K562 (cell line): ENCODE data around the gene POMGNT1. TPM values are rescaled to one million over a fixed set of nuclear protein-coding genes. Genes with fewer than 3 reads are reported as not detected.
A peak's percentile ranks its signal among the peaks of the same experiment; 100 is the strongest.

Experiments
- E2F1 ChIP-seq: sonication (generic); formaldehyde crosslinking; IDR thresholded peaks from 2 replicates; pipeline ENCODE4 v1.8.1; 2023; ENCODE audit warnings: mild to moderate bottlenecking, missing genetic modification reagents, moderate library complexity
- ESRRB ChIP-seq: fragments of 250-450 bp; sonication (Bioruptor Pico); IDR thresholded peaks from 2 replicates; pipeline ENCODE4 v1.5.0; 2020; ENCODE audit warnings: mild to moderate bottlenecking, moderate library complexity, borderline replicate concordance
- ETV1 ChIP-seq: fragments of 450-650 bp; conservative IDR thresholded peaks from 2 replicates; pipeline ENCODE4 v1.6.1; 2016; ENCODE audit warnings: missing genetic modification characterization, control low read depth, low read depth, missing compliant biosample characterization
- HMG20B ChIP-seq: fragments of 250-450 bp; sonication (Bioruptor Pico); IDR thresholded peaks from 2 replicates; pipeline ENCODE4 v1.5.0; 2021; ENCODE audit warnings: mild to moderate bottlenecking
- LEF1 ChIP-seq: fragments of 450-650 bp; IDR thresholded peaks from 2 replicates; pipeline ENCODE4 v1.6.1; 2016; ENCODE audit warnings: mild to moderate bottlenecking
- NR2F6 ChIP-seq: fragments of 450-650 bp; formaldehyde crosslinking; IDR thresholded peaks from 2 replicates; pipeline ENCODE4 v1.4.0; 2020; ENCODE audit warnings: mild to moderate bottlenecking
- PBX2 ChIP-seq, 2 experiments: IDR thresholded peaks in 1 of 2; conservative IDR thresholded peaks in 1 of 2; 2 replicates each; pipeline ENCODE4 v1.6.1; 2016; ENCODE audit warnings: low read depth in 2 of 2, mild to moderate bottlenecking in 1 of 2, missing compliant biosample characterization in 1 of 2, missing genetic modification characterization in 1 of 2, moderate library complexity in 1 of 2
- PHTF2 ChIP-seq: fragments of 250-450 bp; sonication (Bioruptor Pico); IDR thresholded peaks from 2 replicates; pipeline ENCODE4 v1.5.0; 2021; ENCODE audit warnings: mild to moderate bottlenecking
- SAP30 ChIP-seq: fragments of 200-600 bp; sonication (generic); IDR thresholded peaks from 2 replicates; pipeline ENCODE4 v1.6.1; 2012; ENCODE audit warnings: borderline replicate concordance, low read depth, mild to moderate bottlenecking, moderate library complexity, low read length, control low read depth, inconsistent platforms; ENCODE audit not compliant: insufficient read depth, poor library complexity, severe bottlenecking
- TGIF2 ChIP-seq: sonication (generic); formaldehyde crosslinking; IDR thresholded peaks from 2 replicates; pipeline ENCODE4 v1.8.1; 2022; ENCODE audit warnings: mild to moderate bottlenecking, missing genetic modification reagents, moderate library complexity
- ZFP91 ChIP-seq: sonication (generic); formaldehyde crosslinking; IDR thresholded peaks from 2 replicates; pipeline ENCODE4 v1.8.0; 2022; ENCODE audit warnings: mild to moderate bottlenecking, missing genetic modification reagents
- ZNF121 ChIP-seq: sonication (generic); formaldehyde crosslinking; conservative IDR thresholded peaks from 2 replicates; pipeline ENCODE4 v1.8.0; 2022; ENCODE audit warnings: missing genetic modification reagents
- ZNF408 ChIP-seq: fragments of 250-450 bp; sonication (Bioruptor Pico); IDR thresholded peaks from 2 replicates; pipeline ENCODE4 v1.4.0; 2020; ENCODE audit warnings: low read depth, mild to moderate bottlenecking, moderate library complexity
- ZNF586 ChIP-seq: fragments of 450-650 bp; formaldehyde crosslinking; conservative IDR thresholded peaks from 2 replicates; pipeline ENCODE4 v1.4.0; 2020; ENCODE audit warnings: mild to moderate bottlenecking, moderate library complexity
- polyA plus RNA-seq, 8 experiments: library from polyadenylated mRNA; depleted of rRNA in 4 of 8; stranded (reverse) in 5 of 8; unstranded in 3 of 8; fragments of >200 nt; fragmentation: Nextera tagmentation in 2 of 8; fragmentation: Illumina TruSeq in 1 of 8; extraction: Ambion mirVana in 2 of 8; extraction: Trizol in 1 of 8; gene quantifications; 2 replicates each; pipeline versions ENCODE4 v1.2.1 to v1.2.3, GENCODE V29; 2011 to 2014; ENCODE audit warnings: inconsistent platforms in 1 of 8, missing spikeins in 1 of 8
- total RNA-seq, 7 experiments: library from RNA; depleted of rRNA in 6 of 7; stranded (reverse); fragments of >200 nt in 6 of 7; fragmentation: Illumina TruSeq in 2 of 7; extraction: Trizol in 2 of 7; gene quantifications; 2 replicates each; pipeline versions ENCODE4 v1.2.1 to v1.2.3, GENCODE V29; 2011 to 2021; ENCODE audit warnings: low replicate concordance in 1 of 7
- TF ChIP-seq, protein P1 (sequence below): fragments of 250-450 bp; sonication (Bioruptor Pico); IDR thresholded peaks from 2 replicates; pipeline ENCODE4 v1.8.0; 2021; ENCODE audit warnings: moderate library complexity, mild to moderate bottlenecking, inconsistent platforms
- TF ChIP-seq, protein P2 (sequence below): fragments of 250-450 bp; sonication (Bioruptor Pico); IDR thresholded peaks from 2 replicates; pipeline ENCODE4 v1.4.0; 2020; ENCODE audit warnings: mild to moderate bottlenecking, moderate library complexity

The POMGNT1 gene
- total and polyA plus RNA-seq, 9 of the 15 experiments (the other 6 are each of a cell fraction or from before 2014, with no cell fraction given), result 14.1 to 58.9 (median 37.8) TPM

- TF ChIP-seq ETV1 (tag), result peak; percentile 59
- no peak for TF ChIP-seq ESRRB
- TF ChIP-seq, protein P1, sequence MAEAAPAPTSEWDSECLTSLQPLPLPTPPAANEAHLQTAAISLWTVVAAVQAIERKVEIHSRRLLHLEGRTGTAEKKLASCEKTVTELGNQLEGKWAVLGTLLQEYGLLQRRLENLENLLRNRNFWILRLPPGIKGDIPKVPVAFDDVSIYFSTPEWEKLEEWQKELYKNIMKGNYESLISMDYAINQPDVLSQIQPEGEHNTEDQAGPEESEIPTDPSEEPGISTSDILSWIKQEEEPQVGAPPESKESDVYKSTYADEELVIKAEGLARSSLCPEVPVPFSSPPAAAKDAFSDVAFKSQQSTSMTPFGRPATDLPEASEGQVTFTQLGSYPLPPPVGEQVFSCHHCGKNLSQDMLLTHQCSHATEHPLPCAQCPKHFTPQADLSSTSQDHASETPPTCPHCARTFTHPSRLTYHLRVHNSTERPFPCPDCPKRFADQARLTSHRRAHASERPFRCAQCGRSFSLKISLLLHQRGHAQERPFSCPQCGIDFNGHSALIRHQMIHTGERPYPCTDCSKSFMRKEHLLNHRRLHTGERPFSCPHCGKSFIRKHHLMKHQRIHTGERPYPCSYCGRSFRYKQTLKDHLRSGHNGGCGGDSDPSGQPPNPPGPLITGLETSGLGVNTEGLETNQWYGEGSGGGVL, result no peak
- TF ChIP-seq ZFP91, result no peak
- TF ChIP-seq NR2F6 (CRISPR knock-in tag), result no peak
- no peak for TF ChIP-seq ZNF408 (CRISPR knock-in tag)
- no peak for TF ChIP-seq TGIF2
- TF ChIP-seq LEF1, result no peak
- no peak for TF ChIP-seq ZNF586
- TF ChIP-seq, protein P2, sequence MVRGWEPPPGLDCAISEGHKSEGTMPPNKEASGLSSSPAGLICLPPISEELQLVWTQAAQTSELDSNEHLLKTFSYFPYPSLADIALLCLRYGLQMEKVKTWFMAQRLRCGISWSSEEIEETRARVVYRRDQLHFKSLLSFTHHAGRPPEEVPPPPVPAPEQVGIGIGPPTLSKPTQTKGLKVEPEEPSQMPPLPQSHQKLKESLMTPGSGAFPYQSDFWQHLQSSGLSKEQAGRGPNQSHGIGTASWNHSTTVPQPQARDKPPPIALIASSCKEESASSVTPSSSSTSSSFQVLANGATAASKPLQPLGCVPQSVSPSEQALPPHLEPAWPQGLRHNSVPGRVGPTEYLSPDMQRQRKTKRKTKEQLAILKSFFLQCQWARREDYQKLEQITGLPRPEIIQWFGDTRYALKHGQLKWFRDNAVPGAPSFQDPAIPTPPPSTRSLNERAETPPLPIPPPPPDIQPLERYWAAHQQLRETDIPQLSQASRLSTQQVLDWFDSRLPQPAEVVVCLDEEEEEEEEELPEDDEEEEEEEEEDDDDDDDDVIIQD (CRISPR knock-in tag), result no peak
- no peak for TF ChIP-seq ZNF121 (CRISPR knock-in tag)
- TF ChIP-seq PHTF2 (CRISPR knock-in tag), result no peak
- no peak for TF ChIP-seq PBX2 (CRISPR knock-in tag; IDR thresholded peaks at IDR 0.05; ENCODE audit: low read depth)
- no peak for TF ChIP-seq PBX2 (tag; conservative IDR thresholded peaks at IDR 0.05; ENCODE audit: low read depth)
- TF ChIP-seq HMG20B (CRISPR knock-in tag), result no peak
- no peak for TF ChIP-seq E2F1
- TF ChIP-seq SAP30, result peak; percentile 47
These were observed at the start of gene POMGNT1 (continued) for GRCh38 chr1:46197964-46198811.
